Stomach (tissue), 9 donors: ENCODE measurements around the gene RPP30. TPM values are rescaled to one million over a fixed set of nuclear protein-coding genes. Genes with fewer than 3 reads are reported as not detected.
"Not testable (repeated sequence)": the region's sequence is repeated elsewhere in the genome, so short reads cannot be mapped to it uniquely, and the experiment has no call there.

ENCODE experiments used
- DNase-seq, 2 donors: peaks; one replicate each; pipeline versions ENCODE4 v3.0.0 to v3.0.0-alpha.2; 2013 to 2019
- H3K27ac ChIP-seq, 5 donors: fragments of 200-600 bp in 4 of 5; sonication (generic) in 4 of 5; one replicate each; pipeline ENCODE4 v1.5.1; 2013 to 2019; ENCODE audit warnings: mild to moderate bottlenecking in 1 of 5, moderate library complexity in 1 of 5
- H3K27me3 ChIP-seq, 3 donors: fragments of 200-600 bp; sonication (generic); one replicate each; pipeline ENCODE4 v1.5.1; 2017 to 2019; ENCODE audit warnings: mixed run types in 1 of 3
- H3K36me3 ChIP-seq, 4 donors: fragments of 200-600 bp; sonication (generic); 1 replicate in 3 of 4; 2 replicates in 1 of 4; pipeline ENCODE4 v1.5.1; 2016 to 2019
- H3K4me1 ChIP-seq, 4 donors: fragments of 200-600 bp; sonication (generic); one replicate each; pipeline ENCODE4 v1.5.1; 2016 to 2019
- H3K4me3 ChIP-seq, 4 donors: fragments of 200-600 bp; sonication (generic) in 3 of 4; one replicate each; pipeline ENCODE4 v1.5.1; 2016 to 2019; ENCODE audit warnings: mild to moderate bottlenecking in 1 of 4
- H3K9me3 ChIP-seq, 4 donors: fragments of 200-600 bp; sonication (generic); one replicate each; pipeline ENCODE4 v1.5.1; 2016 to 2019
- CTCF ChIP-seq, 7 experiments: fragments of 450-650 bp in 4 of 7; fragments of 200-600 bp in 3 of 7; sonication (generic) in 3 of 7; IDR thresholded peaks; one replicate each; pipeline ENCODE4 v1.5.1; 2016 to 2019; ENCODE audit warnings: antibody characterized with exemption in 7 of 7, control low read depth in 2 of 7, mild to moderate bottlenecking in 1 of 7
- EP300 ChIP-seq: sonication (generic); formaldehyde crosslinking; IDR thresholded peaks from one replicate; pipeline ENCODE4 v1.6.1; 2017; ENCODE audit warnings: antibody characterized with exemption
- POLR2A ChIP-seq, 4 donors: fragments of 450-650 bp; IDR thresholded peaks; one replicate each; pipeline ENCODE4 v1.6.1; 2016; ENCODE audit warnings: antibody characterized with exemption in 4 of 4, control low read depth in 2 of 4, mild to moderate bottlenecking in 1 of 4, moderate library complexity in 1 of 4
- POLR2AphosphoS5 ChIP-seq, 3 donors: sonication (generic); formaldehyde crosslinking; IDR thresholded peaks; one replicate each; pipeline ENCODE4 v1.6.1; 2016; ENCODE audit warnings: antibody characterized with exemption in 3 of 3
- WGBS, 5 donors: extraction: QIAGEN DNeasy Blood & Tissue Kit in 3 of 5; methylation state at CpG; one replicate each; pipeline versions ENCODE4 v1.1.5 to v1.1.7; 2013 to 2018; 5-methylcytosine and 5-hydroxymethylcytosine counted together
- intact Hi-C: fragments of 100-400 bp; cut with DNase I; formaldehyde crosslinking; loops from one replicate; pipeline ENCODE4 v1.15.1; 2023; ENCODE audit warnings: low total_unique reads
- polyA plus RNA-seq, 3 donors: library from polyadenylated mRNA; stranded (reverse); fragments of 200-250 nt; gene quantifications; one replicate each; pipeline ENCODE4 v1.2.3, GENCODE V29; 2013
- total RNA-seq, 5 donors: library from RNA; depleted of rRNA; stranded (reverse); fragments of >200 nt; gene quantifications; one replicate each; pipeline versions ENCODE4 v1.1.0 to v1.2.3, GENCODE V29; 2014 to 2016
- donor health status: healthy with polysubstance abuse.
- donor health status: Bipolar disorder and iron deficiency.
- donor health status: healthy.

RPP30 gene
- total and polyA plus RNA-seq, 8 donors: 8.8 to 53.4 (median 24.1) TPM

- H3K27me3 ChIP-seq: no peaks in the 10 kb centered on the region
- intact Hi-C loops: loop anchor here (10.0 kb wide), 1 partner anchor 364 kb away; no protein-coding TSS in a partner anchor
- H3K27ac ChIP-seq: no peak overlapping the region
- H3K9me3 ChIP-seq: no peaks in the 10 kb centered on the region
- no peak overlapping the region for H3K4me3 ChIP-seq
- peaks cover 11 to 34% (median 23%) of the 10 kb centered on the region in 4 donors for H3K4me1 ChIP-seq
- WGBS, 5 donors: 67 to 86% (median 81%) methylated on average over 2 of the region's 2 CpGs
- no peak for DNase-seq
- TF ChIP-seq POLR2AphosphoS5 (IDR thresholded peaks at IDR 0.05) (no peak), POLR2A (IDR thresholded peaks at IDR 0.05) (no peak), CTCF (IDR thresholded peaks at IDR 0.05) (no peak), EP300 (no peak)
- peaks cover 16 to 98% (median 92%) of the 10 kb centered on the region in 4 donors for H3K36me3 ChIP-seq
Measured at GRCh38 chr10:90890347-90890746, 18.6 kb downstream of the RPP30 start.

- 94 to 99% (median 95%) methylated on average over 3 of the region's 3 CpGs for WGBS, 5 donors
- H3K9me3 ChIP-seq: no peaks in the 10 kb centered on the region
- H3K27ac ChIP-seq: no peak overlapping the region
- peaks cover 11 to 95% (median 85%) of the 10 kb centered on the region in 4 donors for H3K36me3 ChIP-seq
- intact Hi-C loops: loop anchor here (10.0 kb wide), 1 partner anchor 362 kb away; no protein-coding TSS in a partner anchor
- peaks cover 2 to 8% (median 7%) of the 10 kb centered on the region in 4 donors for H3K4me1 ChIP-seq
- no peak for DNase-seq
- no peak for TF ChIP-seq CTCF (IDR thresholded peaks at IDR 0.05)
- TF ChIP-seq EP300: no peak
- no peak for TF ChIP-seq POLR2A (IDR thresholded peaks at IDR 0.05)
- no peak for TF ChIP-seq POLR2AphosphoS5 (IDR thresholded peaks at IDR 0.05)
- H3K4me3 ChIP-seq: no peak overlapping the region
- H3K27me3 ChIP-seq: no peaks in the 10 kb centered on the region
Measured at GRCh38 chr10:90893190-90893589, 21.4 kb downstream of the RPP30 start.

- H3K36me3 ChIP-seq: peaks cover 10 to 91% (median 83%) of the 10 kb centered on the region in 4 donors
- WGBS, 5 donors: 73 to 89% (median 80%) methylated on average over 2 of the region's 2 CpGs
- not testable (repeated sequence) for H3K27ac ChIP-seq, H3K4me1 ChIP-seq, DNase-seq, H3K9me3 ChIP-seq, H3K27me3 ChIP-seq, H3K4me3 ChIP-seq
- intact Hi-C loops: loop anchor here (10.0 kb wide), 1 partner anchor 358 kb away; no protein-coding TSS in a partner anchor
Measured at GRCh38 chr10:90896916-90897315, 25.1 kb downstream of the RPP30 start.

- H3K36me3 ChIP-seq: peaks cover 4 to 51% (median 45%) of the 10 kb centered on the region in 4 donors
- WGBS, 5 donors: 79 to 94% (median 87%) methylated on average over 1 of the region's 1 CpG
- no peaks in the 10 kb centered on the region for H3K9me3 ChIP-seq
- TF ChIP-seq POLR2AphosphoS5 (IDR thresholded peaks at IDR 0.05) (no peak), POLR2A (IDR thresholded peaks at IDR 0.05) (no peak), CTCF (IDR thresholded peaks at IDR 0.05) (no peak), EP300 (no peak)
- intact Hi-C loops: no loop called here
- H3K4me3 ChIP-seq: no peak overlapping the region
- H3K4me1 ChIP-seq: no peaks in the 10 kb centered on the region
- no peak for DNase-seq
- H3K27me3 ChIP-seq: no peaks in the 10 kb centered on the region
- no peak overlapping the region for H3K27ac ChIP-seq
Measured at GRCh38 chr10:90905925-90906324, 34.2 kb downstream of the RPP30 start.

GRCh38 chr10:90906596-90906995 is 34.8 kb downstream of the RPP30 start:
- 65 to 68% (median 67%) methylated on average over 1 of the region's 1 CpG for WGBS, 5 donors
- Histone ChIP-seq H3K4me1 (peaks cover 0 to 4% (median 2%) of the 10 kb centered on the region in 4 donors), H3K9me3 (no peaks in the 10 kb centered on the region), H3K4me3 (no peak overlapping the region), H3K36me3 (peaks cover 4 to 45% (median 38%) of the 10 kb centered on the region in 4 donors), H3K27me3 (no peaks in the 10 kb centered on the region), H3K27ac (no peak overlapping the region)
- DNase-seq: no peak
- TF ChIP-seq CTCF (IDR thresholded peaks at IDR 0.05): no peak
- TF ChIP-seq EP300: no peak
- no peak for TF ChIP-seq POLR2AphosphoS5 (IDR thresholded peaks at IDR 0.05)
- no peak for TF ChIP-seq POLR2A (IDR thresholded peaks at IDR 0.05)
- intact Hi-C loops: no loop called here
